Thyroid gland (tissue), 4 donors: ENCODE results near the gene LRRC74B. TPM values are rescaled to one million over a fixed set of nuclear protein-coding genes. Genes with fewer than 3 reads are reported as not detected.

Source experiments
- DNase-seq, 2 donors: peaks; one replicate each; pipeline ENCODE4 v3.0.0-alpha.2; 2019
- H3K27ac ChIP-seq, 3 donors: fragments of 200-600 bp; sonication (generic); 1 replicate in 2 of 3; 2 replicates in 1 of 3; pipeline ENCODE4 v1.5.1; 2016 to 2019; ENCODE audit warnings: mild to moderate bottlenecking in 1 of 3, moderate library complexity in 1 of 3
- H3K27me3 ChIP-seq: fragments of 200-600 bp; sonication (generic); one replicate; pipeline ENCODE4 v1.5.1; 2019
- H3K36me3 ChIP-seq, 2 donors: fragments of 200-600 bp; sonication (generic); one replicate each; pipeline ENCODE4 v1.5.1; 2016 to 2019
- H3K4me1 ChIP-seq, 2 donors: fragments of 200-600 bp; sonication (generic); one replicate each; pipeline ENCODE4 v1.5.1; 2017 to 2019
- H3K4me3 ChIP-seq, 3 donors: fragments of 200-600 bp; sonication (generic); replicated peaks in 1 of 3; 1 replicate in 2 of 3; 2 replicates in 1 of 3; pipeline ENCODE4 v1.5.1; 2016; ENCODE audit warnings: mild to moderate bottlenecking in 1 of 3
- H3K9me3 ChIP-seq: fragments of 200-600 bp; sonication (generic); one replicate; pipeline ENCODE4 v1.5.1; 2017
- POLR2A ChIP-seq, 2 donors: fragments of 450-650 bp; IDR thresholded peaks; one replicate each; pipeline ENCODE4 v1.6.1; 2017; ENCODE audit warnings: antibody characterized with exemption in 2 of 2, mild to moderate bottlenecking in 2 of 2, moderate library complexity in 1 of 2
- WGBS, 2 donors: methylation state at CpG; one replicate each; pipeline ENCODE4 v1.1.5; 2017; 5-methylcytosine and 5-hydroxymethylcytosine counted together
- intact Hi-C: fragments of 100-400 bp; cut with DNase I; formaldehyde crosslinking; loops from one replicate; pipeline ENCODE4 v1.15.1; 2023
- total RNA-seq, 4 donors: library from RNA; depleted of rRNA; stranded (reverse); fragments of >200 nt; gene quantifications; one replicate each; pipeline ENCODE4 v1.2.3, GENCODE V29; 2016
- TF ChIP-seq, protein P1 (sequence below), 6 experiments: fragments of 200-600 bp in 3 of 6; fragments of 450-650 bp in 3 of 6; sonication (generic) in 3 of 6; IDR thresholded peaks; one replicate each; pipeline ENCODE4 v1.5.1; 2016 to 2019; ENCODE audit warnings: antibody characterized with exemption in 6 of 6, mild to moderate bottlenecking in 2 of 6, inconsistent platforms in 1 of 6, moderate library complexity in 1 of 6

The LRRC74B gene
- total RNA-seq, 4 donors from 2014 or later, result not detected

- H3K4me1 ChIP-seq, result peaks cover 8 to 17% of the 10 kb centered on the region in 2 donors
- TF ChIP-seq POLR2A (IDR thresholded peaks at IDR 0.05), result no peak
- TF ChIP-seq, protein P1, sequence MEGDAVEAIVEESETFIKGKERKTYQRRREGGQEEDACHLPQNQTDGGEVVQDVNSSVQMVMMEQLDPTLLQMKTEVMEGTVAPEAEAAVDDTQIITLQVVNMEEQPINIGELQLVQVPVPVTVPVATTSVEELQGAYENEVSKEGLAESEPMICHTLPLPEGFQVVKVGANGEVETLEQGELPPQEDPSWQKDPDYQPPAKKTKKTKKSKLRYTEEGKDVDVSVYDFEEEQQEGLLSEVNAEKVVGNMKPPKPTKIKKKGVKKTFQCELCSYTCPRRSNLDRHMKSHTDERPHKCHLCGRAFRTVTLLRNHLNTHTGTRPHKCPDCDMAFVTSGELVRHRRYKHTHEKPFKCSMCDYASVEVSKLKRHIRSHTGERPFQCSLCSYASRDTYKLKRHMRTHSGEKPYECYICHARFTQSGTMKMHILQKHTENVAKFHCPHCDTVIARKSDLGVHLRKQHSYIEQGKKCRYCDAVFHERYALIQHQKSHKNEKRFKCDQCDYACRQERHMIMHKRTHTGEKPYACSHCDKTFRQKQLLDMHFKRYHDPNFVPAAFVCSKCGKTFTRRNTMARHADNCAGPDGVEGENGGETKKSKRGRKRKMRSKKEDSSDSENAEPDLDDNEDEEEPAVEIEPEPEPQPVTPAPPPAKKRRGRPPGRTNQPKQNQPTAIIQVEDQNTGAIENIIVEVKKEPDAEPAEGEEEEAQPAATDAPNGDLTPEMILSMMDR (IDR thresholded peaks at IDR 0.05), result no peak
- intact Hi-C loops, result loop anchor here (5.0 kb wide), 1 partner anchor 48 kb away; the partner anchor contains the start of gene AIFM3
These were observed 30.2 kb upstream of the LRRC74B start for GRCh38 chr22:21015466-21016006.

DNA sequence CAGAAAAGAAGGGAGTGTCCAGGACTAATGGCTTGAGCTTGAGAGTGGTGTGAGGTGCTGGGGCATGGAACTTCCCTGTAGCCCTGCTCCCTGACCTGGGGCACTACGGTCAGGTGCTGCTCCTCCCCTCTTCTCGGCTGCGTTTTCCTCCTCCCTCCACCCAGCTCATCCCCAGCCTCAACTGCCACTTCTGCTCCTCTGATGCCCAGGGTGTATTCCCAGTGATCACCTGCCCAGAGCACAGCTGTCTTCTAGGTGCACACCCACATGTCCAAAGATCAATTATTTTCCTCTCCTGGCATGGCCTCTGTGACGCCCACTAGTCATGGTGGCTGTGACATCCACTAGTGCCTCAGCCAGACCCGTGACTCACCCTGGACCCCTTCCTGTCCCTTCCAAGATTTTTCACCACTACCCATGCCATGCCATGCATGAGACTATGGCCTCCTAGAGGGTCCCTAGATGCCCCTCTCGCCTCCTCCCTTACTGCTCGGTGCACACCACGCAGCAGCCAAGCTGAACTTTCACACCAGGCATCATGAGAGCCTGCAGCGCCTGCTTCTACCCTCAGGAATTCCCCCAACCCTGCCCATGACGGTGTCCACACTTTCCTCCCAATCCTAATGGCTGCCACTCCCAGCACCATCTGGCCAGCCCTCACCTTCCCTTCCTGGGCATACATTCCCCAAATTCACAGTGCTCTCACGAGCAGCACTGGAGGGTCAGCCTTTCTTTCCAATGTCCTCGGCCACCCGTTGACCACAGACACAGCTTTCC is 28.9 kb upstream of the LRRC74B start:
- DNase-seq, result no peak
- intact Hi-C loops, result loop anchor here (5.0 kb wide), 1 partner anchor 50 kb away; the partner anchor contains the start of gene AIFM3
- WGBS, 2 donors, result 76 to 83% methylated on average over 13 of the region's 13 CpGs
- H3K4me1 ChIP-seq, result peaks cover 8 to 17% of the 10 kb centered on the region in 2 donors
- no peak for TF ChIP-seq POLR2A (IDR thresholded peaks at IDR 0.05)
- TF ChIP-seq, protein P1 (IDR thresholded peaks at IDR 0.05), result no peak
- H3K4me3 ChIP-seq, result no peak overlapping the region
- H3K27me3 ChIP-seq, result no peaks in the 10 kb centered on the region
- no peak overlapping the region for H3K27ac ChIP-seq
- no peaks in the 10 kb centered on the region for H3K36me3 ChIP-seq
- no peaks in the 10 kb centered on the region for H3K9me3 ChIP-seq

More at GRCh38 chr22:21015466-21016006, 30.2 kb upstream of the LRRC74B start:
- WGBS, 2 donors, result 56 to 61% methylated on average over 8 to 10 of the region's 10 CpGs
- Histone ChIP-seq H3K36me3 (no peaks in the 10 kb centered on the region), H3K27ac (no peak overlapping the region), H3K27me3 (no peaks in the 10 kb centered on the region), H3K4me3 (no peak overlapping the region), H3K9me3 (no peaks in the 10 kb centered on the region)
- no peak for DNase-seq

- Histone ChIP-seq H3K27me3 (no peaks in the 10 kb centered on the region), H3K9me3 (no peaks in the 10 kb centered on the region), H3K4me1 (peaks cover 8 to 17% of the 10 kb centered on the region in 2 donors), H3K4me3 (no peak overlapping the region), H3K27ac (no peak overlapping the region), H3K36me3 (no peaks in the 10 kb centered on the region)
- no peak for TF ChIP-seq POLR2A (IDR thresholded peaks at IDR 0.05)
- TF ChIP-seq, protein P1 (IDR thresholded peaks at IDR 0.05), result no peak
- WGBS, 2 donors, result 94 to 95% methylated on average over 4 of the region's 4 CpGs
- intact Hi-C loops, result loop anchor here (5.0 kb wide), 1 partner anchor 51 kb away; the partner anchor contains the start of gene AIFM3
- no peak for DNase-seq
These were observed 27.4 kb upstream of the LRRC74B start for GRCh38 chr22:21018314-21018713.

DNA sequence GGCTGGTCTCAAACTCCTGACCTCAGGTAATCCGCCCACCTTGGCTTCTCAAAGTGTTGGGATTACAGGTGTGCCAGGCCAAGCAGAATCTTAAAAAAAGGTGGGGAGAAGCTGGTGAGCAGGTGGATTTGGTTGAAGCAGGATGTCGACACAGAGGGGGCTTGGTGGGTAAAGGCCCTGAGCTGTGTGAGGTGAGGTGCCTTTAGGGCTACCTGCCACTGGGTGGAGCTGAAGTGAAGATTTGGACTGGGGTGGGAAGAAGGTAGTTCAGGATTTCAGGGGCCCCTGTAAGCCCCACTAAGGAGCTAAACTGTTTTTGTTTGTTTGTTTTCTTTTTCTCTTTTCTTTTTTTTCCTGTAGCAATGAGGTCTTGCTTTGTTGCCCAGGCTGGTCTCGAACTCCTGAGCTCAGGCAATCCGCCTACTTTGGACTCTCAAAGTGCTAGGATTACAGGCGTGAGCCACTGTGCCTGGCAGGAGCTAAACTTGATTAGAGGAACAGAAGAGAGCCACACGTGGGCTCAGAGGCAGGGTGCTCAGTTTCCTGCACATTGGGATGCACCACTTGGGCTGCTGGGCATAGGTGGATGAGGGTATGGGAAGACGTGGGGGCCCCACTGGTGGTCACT is 24.8 kb upstream of the LRRC74B start:
- H3K9me3 ChIP-seq, result no peaks in the 10 kb centered on the region
- WGBS, 2 donors, result 58 to 60% methylated on average over 7 of the region's 7 CpGs
- intact Hi-C loops, result no loop called here
- DNase-seq, result no peak
- no peaks in the 10 kb centered on the region for H3K4me1 ChIP-seq
- no peaks in the 10 kb centered on the region for H3K36me3 ChIP-seq
- H3K27ac ChIP-seq, result no peak overlapping the region
- TF ChIP-seq, protein P1 (IDR thresholded peaks at IDR 0.05), result no peak
- no peak for TF ChIP-seq POLR2A (IDR thresholded peaks at IDR 0.05)
- no peak overlapping the region for H3K4me3 ChIP-seq
- no peaks in the 10 kb centered on the region for H3K27me3 ChIP-seq
